HG03280 (cell line): ENCODE measurements around the gene IFI16.
"Not testable (repeated sequence)": the region's sequence is repeated elsewhere in the genome, so short reads cannot be mapped to it uniquely, and the experiment has no call there.

Experiments used
- ATAC-seq: cut with Tn5 transposase; IDR thresholded peaks from one replicate; pipeline ENCODE4 v1.9.1; 2021; ENCODE audit warnings: mild to moderate bottlenecking, moderate library complexity; ENCODE audit not compliant: unreplicated experiment

IFI16 gene

DNA sequence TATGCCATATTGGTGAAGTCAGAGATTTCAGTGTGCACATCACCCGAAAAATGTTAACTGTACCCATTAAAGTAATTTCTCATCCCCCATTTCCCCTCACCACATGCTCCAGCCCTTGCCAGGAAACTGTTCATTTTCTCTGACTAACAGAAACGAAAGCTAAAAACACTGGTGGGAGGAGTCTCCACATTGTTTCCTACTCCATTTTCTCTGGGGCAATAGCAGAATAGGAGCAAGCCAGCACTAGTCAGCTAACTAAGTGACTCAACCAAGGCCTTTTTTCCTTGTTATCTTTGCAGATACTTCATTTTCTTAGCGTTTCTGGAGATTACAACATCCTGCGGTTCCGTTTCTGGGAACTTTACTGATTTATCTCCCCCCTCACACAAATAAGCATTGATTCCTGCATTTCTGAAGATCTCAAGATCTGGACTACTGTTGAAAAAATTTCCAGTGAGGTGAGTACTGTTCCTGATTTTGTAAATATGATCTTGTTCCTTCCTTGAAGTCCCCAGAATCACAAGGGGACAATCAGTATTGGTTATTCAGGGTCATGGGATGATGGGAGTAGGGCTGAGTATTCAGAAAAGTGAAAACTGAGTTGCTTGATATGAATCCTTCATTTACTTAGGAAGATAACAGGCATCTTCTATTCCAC is at the start of gene IFI16:
Gene IFI16, plus strand, starts transcription at position 204 of the 658 bp plus-strand sequence. CDS start 4,774 bp downstream, outside the sequence.
- peak; percentile 69 for ATAC-seq

DNA sequence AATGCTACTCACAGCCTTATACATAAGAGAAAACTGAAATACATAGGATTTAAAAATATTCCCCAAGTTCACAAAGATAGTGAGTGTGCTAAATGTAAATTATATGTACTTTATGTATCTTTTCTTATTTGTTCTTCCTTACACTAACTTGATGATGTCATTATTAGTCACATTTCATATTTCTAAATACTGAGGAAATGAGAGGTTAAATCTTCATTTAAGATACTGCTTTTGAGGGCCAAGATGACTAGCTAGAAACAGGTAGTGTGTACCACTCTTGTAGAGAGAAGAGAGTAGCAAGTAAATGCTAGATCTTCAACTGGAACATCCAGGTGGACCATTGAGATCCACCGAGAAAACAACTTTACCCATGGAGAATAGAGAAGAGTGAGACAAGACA is 48.5 kb upstream of the IFI16 start:
- no peak for ATAC-seq

DNA sequence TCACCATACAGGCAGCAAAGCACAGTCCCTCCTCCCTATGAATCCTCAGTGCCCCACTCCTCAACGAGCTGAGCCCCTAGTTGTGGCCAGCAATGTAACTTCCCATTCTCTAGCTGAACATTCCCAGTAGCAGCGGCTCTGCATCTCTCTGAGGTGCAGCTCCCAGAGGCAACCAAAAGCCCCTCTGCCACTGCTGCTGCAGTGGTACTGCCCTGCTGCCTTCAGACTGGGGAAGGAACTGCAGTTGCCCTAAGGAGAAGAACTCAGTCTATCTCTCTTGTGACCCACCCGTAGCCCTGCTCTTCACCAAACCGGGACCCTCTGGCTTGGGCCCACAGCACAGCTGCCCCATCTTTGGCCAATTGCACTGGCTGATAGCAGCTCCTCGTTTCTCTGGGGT is 46.7 kb upstream of the IFI16 start:
- ATAC-seq = no peak

DNA sequence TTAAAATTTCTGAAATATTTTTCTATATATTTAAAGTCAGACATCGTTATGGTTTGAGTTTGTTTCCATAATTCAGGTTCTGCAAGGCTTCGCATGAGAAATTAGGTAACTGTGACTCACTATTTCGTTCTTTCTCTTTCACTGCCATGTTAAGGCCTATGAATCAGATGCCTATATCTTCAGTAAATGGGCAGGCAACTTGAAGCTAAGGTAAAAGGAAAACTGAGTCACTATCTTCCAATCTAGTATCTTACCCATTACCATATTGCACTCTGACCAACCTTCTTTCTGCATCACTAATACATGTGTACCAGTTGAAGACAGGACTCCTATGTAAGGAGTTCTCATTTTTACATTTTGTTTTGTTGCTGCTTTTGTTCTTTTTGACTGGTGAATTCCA is 40.5 kb upstream of the IFI16 start:
- no peak for ATAC-seq

DNA sequence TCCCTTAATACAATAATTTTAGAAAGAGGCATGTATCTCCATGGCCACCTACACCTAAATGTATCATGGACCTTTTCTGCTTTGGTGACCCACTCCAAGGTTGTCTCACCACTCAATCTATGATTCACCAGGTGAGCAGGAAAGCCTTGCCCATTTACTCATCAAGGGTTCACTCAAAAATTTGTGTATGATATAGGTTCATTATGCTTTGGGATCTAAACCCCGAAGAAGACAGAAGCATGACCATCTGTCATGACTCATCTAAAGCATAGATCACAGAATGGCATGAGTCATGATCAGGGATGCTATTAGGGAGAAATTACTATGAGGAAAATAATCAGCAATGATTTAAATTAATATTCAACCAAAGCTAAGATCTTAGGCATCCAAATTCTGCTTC is 39.9 kb upstream of the IFI16 start:
- no peak for ATAC-seq

DNA sequence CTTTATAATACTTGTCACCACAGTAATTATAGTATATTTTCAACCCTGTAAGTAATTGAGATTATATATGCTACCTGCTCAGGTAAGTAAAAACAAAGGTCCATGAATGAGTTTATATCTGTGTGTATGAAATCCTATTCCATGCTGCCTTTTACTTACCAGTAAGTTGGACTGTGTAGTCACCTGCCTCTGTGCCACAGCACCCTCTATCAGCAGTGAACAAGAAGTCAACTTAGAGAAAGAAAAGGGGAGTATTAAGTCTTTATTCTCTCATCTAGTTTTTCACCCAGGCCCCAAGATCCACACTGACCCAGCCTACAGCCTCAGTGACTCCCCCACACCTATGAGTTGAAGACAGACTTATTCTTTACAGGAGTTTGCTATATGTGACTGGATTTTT is 36.9 kb upstream of the IFI16 start:
- no peak for ATAC-seq

DNA sequence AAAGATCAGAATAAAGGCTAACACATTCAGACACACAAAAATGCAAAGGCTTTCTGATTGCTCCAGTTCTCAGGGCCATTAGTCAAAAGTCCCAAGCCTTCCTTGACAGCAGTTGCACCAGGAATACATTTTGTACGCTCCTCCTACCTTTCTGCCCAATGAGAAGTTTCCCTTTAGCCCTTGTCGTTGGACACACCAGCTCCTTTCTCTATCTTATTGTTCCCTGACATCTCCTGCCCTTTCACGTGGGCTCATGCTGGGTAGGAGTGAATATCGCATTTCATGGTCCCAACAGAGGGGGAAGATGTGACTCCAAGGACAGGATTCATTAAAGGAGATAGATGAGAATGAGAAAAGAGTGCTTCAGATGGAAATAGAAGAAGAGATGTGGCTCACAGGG is 33.5 kb upstream of the IFI16 start:
- ATAC-seq = no peak

DNA sequence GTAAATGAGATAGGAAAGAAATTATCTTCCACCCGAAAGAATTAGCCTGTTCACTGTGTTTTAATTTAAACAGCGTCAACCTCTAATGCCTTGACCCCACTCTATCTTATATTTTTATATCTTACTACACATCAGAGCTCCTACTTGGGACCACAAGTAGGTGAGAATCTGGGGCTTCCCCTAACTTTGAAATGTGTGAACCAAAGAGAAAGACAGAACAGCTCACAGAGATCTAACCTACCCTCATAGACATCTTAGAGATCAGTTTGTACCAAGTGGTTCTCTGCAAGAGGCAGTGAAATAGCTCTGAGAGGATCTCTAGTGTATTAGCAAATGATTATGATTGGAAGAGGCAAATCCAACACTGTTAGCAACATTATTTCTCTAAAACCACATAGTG is 31.0 kb upstream of the IFI16 start:
- no peak for ATAC-seq

DNA sequence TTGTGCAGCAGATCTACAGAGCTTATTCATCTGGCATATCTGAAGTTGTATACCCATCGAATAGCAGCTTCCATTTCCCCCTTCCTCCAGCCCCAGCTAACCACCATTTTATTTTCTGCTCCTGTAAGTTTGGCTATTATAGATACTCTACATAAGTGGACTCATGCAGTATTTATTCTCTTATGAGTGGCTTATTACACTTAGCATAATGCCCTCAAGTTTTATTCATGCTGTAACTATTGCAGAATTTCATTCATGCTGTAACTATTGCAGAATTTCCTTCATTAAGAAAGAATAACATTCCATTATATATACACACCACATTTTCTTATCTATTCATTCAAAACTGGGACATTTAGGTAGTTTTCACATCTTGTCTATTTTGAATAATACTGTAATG is 30.5 kb upstream of the IFI16 start:
- no peak for ATAC-seq

DNA sequence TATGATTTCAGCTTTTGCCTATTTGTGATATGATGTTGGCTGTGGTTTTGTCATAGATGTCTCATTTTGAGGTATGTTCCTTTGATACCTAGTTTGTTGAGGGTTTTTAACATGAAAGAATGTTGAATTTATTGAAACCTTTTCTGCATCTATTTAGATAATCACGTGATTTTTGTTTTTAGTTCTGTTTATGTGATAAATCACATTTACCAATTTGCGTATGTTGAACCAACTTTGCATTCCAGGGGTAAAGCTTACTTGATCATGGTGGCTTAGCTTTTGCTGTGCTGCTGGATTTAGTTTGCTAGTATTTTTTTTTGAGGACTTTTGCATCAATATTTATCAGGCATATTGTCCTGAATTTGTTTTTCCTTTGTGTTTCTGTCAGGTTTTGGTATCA is 26.5 kb upstream of the IFI16 start:
- no peak for ATAC-seq

DNA sequence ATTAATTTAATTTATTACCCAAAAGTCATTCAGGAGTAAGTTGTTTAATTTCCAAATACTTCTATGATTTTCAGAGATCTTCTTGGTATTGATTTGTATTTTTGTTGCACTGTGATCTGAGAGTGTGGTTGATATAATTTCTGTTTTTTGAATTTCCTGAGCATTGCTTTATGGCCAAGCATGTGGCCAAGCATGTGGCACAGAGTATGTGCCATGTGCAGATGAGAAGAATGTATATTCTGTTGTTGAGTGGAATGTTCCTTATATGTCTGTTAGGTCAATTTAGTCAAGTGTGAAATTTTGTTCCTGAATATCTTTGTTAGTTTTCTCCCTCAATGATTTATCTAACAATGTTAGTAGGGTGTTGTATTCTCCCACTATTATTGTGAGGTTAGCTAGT is 25.3 kb upstream of the IFI16 start:
- ATAC-seq = no peak

DNA sequence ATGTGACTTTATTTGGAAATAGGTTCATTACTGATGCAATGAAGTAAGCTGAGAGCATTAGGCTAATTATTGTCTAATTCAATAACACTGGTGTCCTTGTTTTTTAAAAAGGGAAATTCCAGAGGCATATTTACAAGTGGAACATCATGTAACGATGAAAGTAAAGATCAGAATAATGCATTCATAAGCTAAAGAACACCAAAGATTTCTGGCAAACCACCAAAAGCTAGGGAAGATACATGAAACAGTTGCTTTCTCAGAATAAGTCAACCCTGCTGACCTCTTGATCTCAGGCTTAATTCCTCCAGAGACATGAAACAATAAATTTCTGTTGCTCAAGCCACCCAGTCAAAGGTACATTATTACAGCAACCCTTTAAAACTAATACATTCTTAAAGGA is 20.3 kb upstream of the IFI16 start:
- ATAC-seq = no peak

DNA sequence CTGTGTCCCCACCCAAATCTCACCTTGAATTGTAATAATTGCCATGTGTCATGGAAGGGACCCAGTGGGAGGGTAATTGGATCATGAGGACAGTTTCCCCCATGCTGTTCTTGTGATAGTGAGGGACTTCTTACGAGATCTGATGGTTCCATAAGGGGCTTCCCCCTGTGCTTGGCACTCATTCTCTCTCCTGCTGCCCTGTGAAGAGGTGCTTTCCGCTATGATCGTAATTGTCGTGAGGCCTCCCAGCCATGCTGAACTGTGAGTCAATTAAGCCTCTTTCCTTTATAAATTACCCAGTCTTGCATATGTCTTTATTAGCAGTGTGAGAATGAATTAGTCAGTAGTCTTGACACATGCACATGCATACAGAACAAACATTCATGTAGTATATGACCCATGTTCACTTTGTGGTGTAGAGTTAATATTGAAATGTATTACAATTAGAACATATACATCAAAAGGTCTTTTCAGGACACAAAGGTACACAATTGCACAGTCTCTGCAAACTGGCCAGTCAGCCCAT is 16.9 kb upstream of the IFI16 start:
- ATAC-seq = no peak

DNA sequence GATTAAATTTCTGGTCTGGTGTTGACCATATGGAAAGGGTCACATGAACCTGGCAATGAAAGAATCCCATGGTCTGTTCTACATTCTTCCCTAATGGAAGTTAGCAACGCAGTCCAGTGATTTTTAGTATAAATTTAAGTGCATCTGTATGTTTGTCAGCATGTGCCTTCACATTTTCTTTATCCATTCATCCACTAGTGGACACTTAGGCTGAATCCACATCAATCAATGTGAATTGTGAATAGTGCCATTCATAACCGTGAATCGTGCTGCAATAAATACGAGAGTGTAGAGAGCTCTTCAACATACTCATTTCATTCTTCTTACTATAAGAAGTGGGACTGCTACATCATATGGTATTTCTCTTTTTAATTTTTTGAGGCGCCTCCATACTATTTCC is 12.7 kb upstream of the IFI16 start:
- no peak for ATAC-seq

DNA sequence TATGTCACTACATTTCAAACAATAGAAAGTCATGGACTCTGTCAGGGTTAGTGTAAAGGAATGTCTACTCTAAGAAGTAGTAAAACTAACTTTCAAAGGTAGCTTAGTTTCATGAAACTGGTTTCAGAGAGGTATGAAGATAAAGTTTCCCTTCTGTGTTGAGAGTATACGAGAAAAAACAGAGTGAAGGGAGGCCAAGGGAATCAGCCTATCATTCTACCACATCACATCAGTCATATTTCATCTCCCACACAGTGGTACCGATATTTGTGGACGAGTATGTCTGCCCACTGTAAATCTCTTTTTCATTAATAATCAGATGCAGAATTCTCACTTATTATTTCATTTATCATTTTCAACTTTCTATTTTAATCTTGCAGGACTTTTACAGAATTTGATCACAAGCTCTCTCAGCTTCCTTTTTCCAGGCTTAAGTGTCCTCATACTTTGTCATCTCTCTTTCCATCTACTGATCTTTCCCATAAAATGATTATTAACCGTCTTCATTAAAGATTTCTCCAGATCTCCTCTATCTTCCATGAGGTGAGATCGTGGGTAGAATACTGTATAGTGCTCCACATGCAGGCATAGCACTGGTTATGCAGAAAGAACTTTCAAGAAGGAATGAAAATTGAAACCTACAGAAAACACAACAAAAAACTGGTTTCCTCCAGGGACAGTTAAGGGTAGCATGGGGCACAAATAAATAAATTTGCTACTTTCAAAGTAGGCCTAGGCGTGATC is 11.5 kb upstream of the IFI16 start:
- ATAC-seq = no peak

DNA sequence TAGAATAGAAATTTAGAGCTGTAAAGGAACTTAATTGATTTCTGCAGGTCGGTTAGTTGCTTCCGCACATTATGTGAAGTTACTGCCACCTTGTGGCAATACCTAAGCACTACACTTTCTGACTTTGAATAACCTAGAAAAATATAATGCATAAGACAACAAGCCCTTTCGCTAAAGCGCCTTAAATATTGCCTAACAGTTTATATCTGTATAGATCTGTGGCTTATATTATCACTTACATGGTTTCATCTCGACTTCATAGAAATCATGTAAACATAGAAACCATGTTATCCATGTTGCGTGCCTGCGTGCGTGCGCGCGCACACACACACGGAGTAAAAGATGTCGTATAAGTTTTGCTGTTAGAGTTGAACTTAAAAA is 10.9 kb upstream of the IFI16 start:
- ATAC-seq = no peak

DNA sequence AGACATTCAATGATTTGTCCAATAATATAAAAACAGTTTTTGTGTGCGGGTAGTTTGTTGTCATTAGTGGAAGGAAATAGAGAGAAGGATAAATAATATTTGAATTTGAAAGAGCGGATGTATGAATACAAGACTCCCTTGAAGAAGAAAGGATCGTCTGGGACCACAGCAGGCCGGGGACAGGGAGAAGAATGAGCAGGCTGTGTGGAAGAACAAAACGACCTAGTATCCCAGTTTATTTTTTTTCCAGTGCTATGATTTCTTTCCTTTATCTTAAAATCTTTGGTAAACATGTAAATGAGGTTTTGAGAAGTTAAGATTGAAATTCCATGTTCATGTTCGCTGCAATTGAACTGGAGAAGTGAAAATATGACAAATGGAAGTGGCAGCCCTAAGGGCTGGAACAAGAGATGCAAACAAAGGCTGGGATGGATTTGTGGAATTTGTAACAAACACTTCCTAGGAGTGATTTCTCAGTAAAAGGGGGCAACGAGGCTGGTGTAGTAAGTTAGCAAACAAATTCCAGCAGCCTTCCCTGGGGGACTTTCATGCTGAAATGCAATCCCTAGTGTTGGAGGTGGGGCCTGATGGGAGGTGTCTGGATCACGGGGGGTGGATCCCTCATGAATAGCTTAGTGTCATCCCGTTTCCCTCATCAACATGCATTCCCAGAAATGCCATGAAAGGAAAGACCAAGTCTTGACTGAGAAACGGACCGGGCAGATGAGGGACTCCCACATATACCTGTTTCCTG is 10.2 kb upstream of the IFI16 start:
- no peak for ATAC-seq

DNA sequence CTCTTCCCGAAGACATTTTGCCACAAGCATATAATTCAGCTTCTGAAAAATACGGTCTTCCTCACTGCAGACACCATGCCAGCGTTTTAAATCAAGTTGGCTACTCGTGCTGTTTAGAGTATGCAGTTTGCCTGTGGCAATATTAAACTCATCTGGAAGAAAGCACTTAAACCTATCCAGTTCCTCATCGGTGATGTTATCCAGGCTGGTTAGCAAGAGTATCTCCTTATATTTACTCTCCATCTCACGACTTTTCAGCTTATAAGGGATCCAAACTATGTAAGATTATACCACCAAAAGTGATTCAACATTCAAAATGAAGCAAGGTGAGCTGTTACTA is 9.7 kb upstream of the IFI16 start:
- ATAC-seq = no peak

DNA sequence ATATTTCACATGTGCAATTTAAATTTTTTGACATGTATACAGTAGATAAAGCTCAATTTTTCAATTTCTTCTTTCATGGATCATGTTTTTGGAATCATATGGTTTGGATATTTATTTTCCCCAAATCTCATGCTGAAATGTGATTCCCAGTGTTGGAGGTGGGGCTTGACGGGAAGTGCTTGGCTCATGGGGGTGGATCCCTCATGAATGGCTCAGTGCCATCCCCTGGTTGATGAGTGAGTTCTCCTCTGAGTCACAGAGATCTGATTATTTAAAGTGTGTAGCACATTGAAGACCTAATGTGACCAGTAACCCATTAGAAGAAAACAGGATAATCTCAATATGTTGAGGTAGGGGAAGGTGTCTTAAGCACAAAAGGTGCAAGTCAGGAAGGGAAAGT is 9.1 kb upstream of the IFI16 start:
- ATAC-seq = no peak

DNA sequence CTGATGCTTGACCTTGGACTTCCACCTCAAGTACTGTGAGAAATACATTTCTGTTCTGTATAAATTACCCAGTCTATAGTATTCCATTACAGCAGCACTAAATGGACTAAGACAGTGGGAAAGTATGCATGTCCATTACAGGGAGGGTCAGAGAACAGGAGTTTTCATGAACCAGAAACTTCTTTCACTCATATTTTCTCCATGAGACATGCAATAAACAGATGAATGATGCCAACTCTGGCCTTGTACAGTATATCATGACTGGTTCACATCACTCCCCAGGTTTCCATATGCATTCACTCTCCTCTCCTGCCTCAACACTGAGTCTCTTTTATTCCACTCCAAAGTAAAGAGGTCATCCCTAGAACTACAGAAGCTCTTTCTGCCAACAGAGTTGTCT is 4.5 kb upstream of the IFI16 start:
- ATAC-seq = no peak

DNA sequence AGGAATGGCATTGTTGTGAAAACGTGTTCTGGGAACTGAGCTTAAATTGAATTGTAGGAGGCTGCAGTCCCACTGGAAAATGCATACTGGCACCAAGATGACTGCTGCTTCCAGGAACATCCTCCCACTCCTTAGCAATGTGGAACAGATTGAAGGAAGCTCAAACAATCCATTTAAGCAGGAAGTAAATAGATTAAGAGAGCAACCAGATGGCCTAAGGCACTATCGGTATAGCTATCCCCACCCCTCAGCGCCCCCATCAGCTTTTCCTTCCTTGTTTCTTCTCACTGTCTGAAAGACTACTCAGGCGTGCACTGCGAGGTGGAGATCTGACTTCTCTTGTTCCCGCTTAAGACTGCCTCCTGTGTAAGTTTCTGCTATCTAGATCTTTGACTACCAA is 4.0 kb upstream of the IFI16 start:
- no peak for ATAC-seq

DNA sequence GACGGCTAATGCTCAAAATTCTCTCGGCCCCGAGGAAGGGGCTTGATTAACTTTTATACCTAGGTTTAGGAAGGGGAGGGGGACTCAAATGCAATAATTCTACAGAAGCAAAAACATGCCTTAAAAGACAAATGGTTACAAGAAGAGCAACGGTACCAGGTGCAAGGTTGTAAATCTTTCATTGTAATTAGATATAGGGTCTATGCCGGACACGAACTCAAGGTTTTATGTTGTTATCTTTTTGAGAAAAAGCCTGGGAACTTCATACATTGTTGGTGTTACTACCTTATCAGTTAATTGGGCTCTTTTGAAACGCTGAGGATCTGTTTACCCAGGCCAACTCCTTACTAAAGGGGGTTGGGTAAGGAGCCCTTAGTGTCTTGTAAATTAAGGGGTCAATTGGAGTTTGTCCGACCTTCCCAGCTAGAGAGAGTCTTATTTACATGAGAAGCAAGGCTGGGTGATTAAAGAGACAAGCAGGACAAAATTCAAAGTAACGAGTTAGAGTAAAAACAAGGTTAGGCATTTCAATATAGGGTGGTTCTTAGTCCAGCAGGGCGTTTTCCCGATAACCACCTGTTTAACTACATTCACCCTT is 3.4 kb upstream of the IFI16 start:
- ATAC-seq = not testable (repeated sequence)
